Sciatic nerve (tissue), 2 donors: ENCODE measurements around the gene YIPF6. TPM values are rescaled to one million over a fixed set of nuclear protein-coding genes. Genes with fewer than 3 reads are reported as not detected.
"Not testable (repeated sequence)": the region's sequence is repeated elsewhere in the genome, so short reads cannot be mapped to it uniquely, and the experiment has no call there.

Experiments
- ATAC-seq: fragments of 200-7000 bp; cut with Tn5 transposase; one replicate; pipeline ENCODE4 v1.9.1; 2020; ENCODE audit warnings: mild to moderate bottlenecking, moderate library complexity
- DNase-seq: peaks from one replicate; pipeline ENCODE4 v3.0.0-alpha.2; 2020; ENCODE audit warnings: low spot score
- intact Hi-C: fragments of 100-400 bp; cut with DNase I; formaldehyde crosslinking; loops from one replicate; pipeline ENCODE4 v1.14.2; 2022
- total RNA-seq: library from RNA; stranded (reverse); fragmentation: NEBNext Ultra II Directional; extraction: Animal tissue kit (Norgen Biotek cat#: 25700); gene quantifications from one replicate; pipeline ENCODE4 v1.2.1, GENCODE V29; 2021
- donor health status: DM: no; HTN: no; CAD: no.
- donor health status: DM: no; HTN: no; CAD: no.

The YIPF6 gene
- total RNA-seq, 1 donor from 2014 or later, result 43.2 TPM

- intact Hi-C loops, result no loop called here
- DNase-seq (no peak), ATAC-seq (no peak)
These were observed 973 bp downstream of the YIPF6 start for GRCh38 chrX:68499543-68500504.

- ATAC-seq (no peak), DNase-seq (no peak)
- intact Hi-C loops, result no loop called here
These were observed 5.2 kb downstream of the YIPF6 start for GRCh38 chrX:68503836-68504636.

GRCh38 chrX:68506649-68507048 is 7.8 kb downstream of the YIPF6 start:
- intact Hi-C loops, result no loop called here
- ATAC-seq, result no peak
- no peak for DNase-seq

GRCh38 chrX:68508799-68509198 is 9.9 kb downstream of the YIPF6 start:
- no peak for ATAC-seq
- no peak for DNase-seq
- intact Hi-C loops, result no loop called here

- DNase-seq (no peak), ATAC-seq (peak; percentile 52)
- intact Hi-C loops, result no loop called here
These were observed 12.4 kb downstream of the YIPF6 start for GRCh38 chrX:68511255-68511654.

- ATAC-seq, DNase-seq: not testable (repeated sequence)
These were observed 25.8 kb downstream of the YIPF6 start for GRCh38 chrX:68524680-68525079.

GRCh38 chrX:68532831-68533533 is 34.1 kb downstream of the YIPF6 start:
- DNase-seq (no peak), ATAC-seq (no peak)
- intact Hi-C loops, result no loop called here

More at GRCh38 chrX:68524680-68525079, 25.8 kb downstream of the YIPF6 start:
- intact Hi-C loops, result not testable (repeated sequence)

GRCh38 chrX:68533656-68534055 is 34.8 kb downstream of the YIPF6 start:
- intact Hi-C loops, result no loop called here
- no peak for DNase-seq
- no peak for ATAC-seq

GRCh38 chrX:68534691-68535090 is 35.8 kb downstream of the YIPF6 start:
- no peak for DNase-seq
- intact Hi-C loops, result no loop called here
- no peak for ATAC-seq

GRCh38 chrX:68536429-68536828 is 37.6 kb downstream of the YIPF6 start:
- intact Hi-C loops, result no loop called here
- ATAC-seq (no peak), DNase-seq (no peak)

- ATAC-seq, result no peak
- no peak for DNase-seq
- intact Hi-C loops, result no loop called here
These were observed 38.0 kb downstream of the YIPF6 start for GRCh38 chrX:68536884-68537283.

GRCh38 chrX:68550193-68550592 is 51.3 kb downstream of the YIPF6 start:
- intact Hi-C loops, result no loop called here
- DNase-seq, result no peak
- no peak for ATAC-seq

- DNase-seq (no peak), ATAC-seq (no peak)
- intact Hi-C loops, result no loop called here
These were observed 57.2 kb downstream of the YIPF6 start for GRCh38 chrX:68556036-68556435.

- ATAC-seq, intact Hi-C loops, DNase-seq: not testable (repeated sequence)
These were observed 58.3 kb downstream of the YIPF6 start for GRCh38 chrX:68557126-68557525.

GRCh38 chrX:68559905-68560304 is 61.1 kb downstream of the YIPF6 start:
- ATAC-seq, DNase-seq, intact Hi-C loops: not testable (repeated sequence)

GRCh38 chrX:68568136-68568535 is 69.3 kb downstream of the YIPF6 start:
- no peak for ATAC-seq
- intact Hi-C loops, result no loop called here
- DNase-seq, result no peak

GRCh38 chrX:68570598-68570997 is 71.7 kb downstream of the YIPF6 start:
- ATAC-seq, result no peak
- intact Hi-C loops, result no loop called here

GRCh38 chrX:68571292-68571609 is 72.4 kb downstream of the YIPF6 start:
- ATAC-seq (no peak), DNase-seq (no peak)
- intact Hi-C loops, result no loop called here

More at GRCh38 chrX:68570598-68570997, 71.7 kb downstream of the YIPF6 start:
- DNase-seq, result no peak

GRCh38 chrX:68571610-68572311 is 72.9 kb downstream of the YIPF6 start:
- DNase-seq (no peak), ATAC-seq (no peak)
- intact Hi-C loops, result no loop called here
